Activated naive CD8-positive, alpha-beta T cell treated with anti-CD3 and anti-CD28 coated beads, Interleukin-2, amount 50 U/mL, for 16 hours (primary cell): ENCODE data around the gene ACSF2.

Experiments
- DNase-seq: peaks from one replicate; pipeline ENCODE4 v3.0.0-alpha.2; 2020; ENCODE audit warnings: low read depth, low spot score

Gene ACSF2

DNA sequence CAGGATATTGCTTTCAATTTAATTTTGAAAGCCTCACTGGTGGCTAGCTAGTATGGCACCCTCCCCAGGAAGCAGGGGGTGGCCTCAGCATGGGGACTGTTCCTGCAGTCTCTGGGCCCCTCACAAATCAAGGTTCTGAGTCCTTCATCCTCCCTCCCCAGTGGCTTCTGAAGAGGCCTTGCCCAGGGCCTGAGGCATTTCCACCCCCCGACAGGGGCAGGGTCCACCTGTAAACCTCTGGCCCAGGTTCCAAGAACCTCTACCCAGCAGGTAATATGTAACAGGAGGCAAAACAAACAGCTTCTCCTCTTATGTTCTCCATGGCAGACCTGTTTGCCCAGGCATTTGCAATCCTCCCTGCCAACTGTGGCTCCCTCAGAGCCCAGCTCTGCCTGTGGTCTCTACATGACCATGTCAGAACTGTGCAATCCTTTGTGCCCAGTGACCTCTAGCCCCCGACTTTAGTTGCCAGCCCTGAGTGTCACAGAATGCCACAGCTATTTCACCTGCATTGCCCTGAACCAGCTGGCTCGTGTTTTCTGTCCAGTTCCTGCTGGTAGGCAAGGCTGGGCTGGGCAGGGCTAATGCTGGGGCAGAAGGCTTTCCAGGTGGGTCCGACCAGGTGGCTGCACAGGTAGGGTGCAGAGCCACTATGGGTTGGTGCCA lies 14.3 kb downstream of the ACSF2 start:
- DNase-seq, result no peak

DNA sequence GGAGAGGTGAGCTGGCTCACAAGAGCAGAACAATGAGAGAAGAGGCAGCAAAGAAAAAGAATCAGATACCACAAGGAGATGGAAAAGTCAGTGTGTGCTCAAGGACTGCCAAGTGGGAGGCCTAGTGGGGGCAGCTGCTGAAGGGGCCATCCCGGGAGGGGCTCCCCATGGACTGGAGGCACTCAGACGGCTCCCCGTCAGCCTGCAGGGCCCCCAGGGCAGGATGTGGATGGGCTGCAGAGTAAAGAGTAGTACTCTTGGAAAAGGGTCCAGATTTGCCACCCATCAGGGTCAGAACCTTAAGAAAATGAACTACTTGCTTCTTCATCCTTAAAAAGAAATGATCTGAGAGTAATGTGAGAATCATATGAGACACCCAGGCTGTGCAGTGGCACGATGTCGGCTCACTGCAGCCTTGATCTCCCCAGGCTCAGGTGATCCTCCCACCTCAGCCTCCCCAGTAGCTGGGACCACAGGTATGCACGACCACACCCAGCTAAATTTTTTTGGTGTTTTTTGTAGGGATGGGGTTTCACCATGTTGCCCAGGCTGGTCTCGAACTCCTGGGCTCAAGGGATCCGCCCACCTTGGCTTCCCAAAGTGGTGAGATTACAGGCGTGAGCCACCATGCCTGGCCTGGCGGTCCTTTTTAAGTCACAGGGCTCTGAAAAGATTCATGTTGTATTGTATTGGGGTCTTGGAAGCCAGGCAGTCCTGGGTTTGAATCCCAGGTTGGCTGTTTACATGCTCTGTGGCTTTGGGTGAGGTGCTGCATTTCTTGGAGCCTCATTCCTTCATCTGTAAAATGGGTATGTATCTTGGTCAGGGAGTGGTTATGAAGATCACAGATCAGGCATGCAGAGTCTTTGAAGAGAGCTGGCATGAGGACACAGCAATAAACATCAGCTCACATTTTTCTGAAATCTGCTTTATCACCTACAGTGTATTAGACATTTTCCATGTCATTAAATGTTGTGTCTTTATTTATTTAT lies 15.1 kb downstream of the ACSF2 start:
- no peak for DNase-seq

DNA sequence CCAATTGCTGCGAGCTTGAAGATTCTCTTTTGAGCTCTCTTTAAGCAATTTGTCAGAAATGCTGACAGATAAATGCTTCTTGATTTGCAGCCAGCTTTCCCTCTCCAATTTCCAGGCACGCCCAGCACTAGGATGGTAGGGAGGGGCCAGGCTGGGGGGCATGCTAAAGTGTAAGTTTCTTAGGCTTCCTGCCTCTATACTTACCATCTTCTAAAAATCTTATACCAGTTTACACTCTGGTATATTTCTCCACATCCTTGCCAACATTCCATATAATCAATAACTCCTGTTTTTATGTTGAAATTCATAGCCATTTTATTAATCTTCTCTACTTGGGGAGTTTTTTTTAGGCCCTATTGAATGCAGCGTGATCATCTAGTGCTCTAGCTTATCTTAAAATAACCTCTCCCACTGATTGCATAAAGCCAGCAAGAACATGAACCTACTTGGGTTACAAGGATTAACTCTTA lies 17.5 kb downstream of the ACSF2 start:
- no peak for DNase-seq

DNA sequence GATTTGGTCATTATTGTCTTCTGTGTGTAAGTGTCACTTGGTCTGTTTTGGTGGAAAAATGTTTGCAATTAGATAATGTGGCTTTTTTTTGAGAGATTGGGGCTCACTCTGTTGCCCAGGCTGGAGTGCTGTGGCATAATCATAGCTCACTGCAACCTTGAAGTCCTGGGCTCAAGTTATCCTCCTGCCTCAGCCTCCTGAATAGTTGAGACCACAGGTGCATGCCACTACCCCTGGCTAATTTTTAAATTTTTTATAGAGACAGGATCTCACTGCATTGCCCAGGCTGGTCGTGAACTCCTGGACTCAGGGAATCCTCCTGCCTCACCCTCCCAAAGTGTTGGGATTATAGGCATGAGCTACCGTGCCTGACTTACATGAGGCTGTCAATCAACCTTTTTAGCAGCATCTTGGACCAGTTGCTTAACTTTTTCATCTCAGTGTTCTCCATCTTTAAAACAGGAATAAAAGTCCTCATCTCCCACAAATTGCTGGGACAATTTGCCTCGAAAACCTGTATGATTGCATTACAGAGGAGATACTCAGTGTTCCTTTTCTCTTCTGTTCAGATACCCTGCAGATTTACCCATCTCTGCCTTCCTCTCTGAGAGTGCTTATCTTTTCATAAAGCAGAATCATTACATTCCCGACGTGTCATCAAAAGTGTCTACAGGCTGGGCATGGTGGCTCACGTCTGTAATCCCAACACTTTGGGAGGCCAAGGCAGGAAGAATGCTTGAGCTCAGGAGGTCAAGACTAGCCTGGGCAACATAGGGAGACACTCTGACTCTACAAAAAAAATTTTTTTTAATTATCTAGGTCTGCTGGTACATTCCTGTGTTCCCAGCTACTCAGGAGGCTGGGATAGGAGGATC lies 19.1 kb downstream of the ACSF2 start:
- DNase-seq, result no peak

DNA sequence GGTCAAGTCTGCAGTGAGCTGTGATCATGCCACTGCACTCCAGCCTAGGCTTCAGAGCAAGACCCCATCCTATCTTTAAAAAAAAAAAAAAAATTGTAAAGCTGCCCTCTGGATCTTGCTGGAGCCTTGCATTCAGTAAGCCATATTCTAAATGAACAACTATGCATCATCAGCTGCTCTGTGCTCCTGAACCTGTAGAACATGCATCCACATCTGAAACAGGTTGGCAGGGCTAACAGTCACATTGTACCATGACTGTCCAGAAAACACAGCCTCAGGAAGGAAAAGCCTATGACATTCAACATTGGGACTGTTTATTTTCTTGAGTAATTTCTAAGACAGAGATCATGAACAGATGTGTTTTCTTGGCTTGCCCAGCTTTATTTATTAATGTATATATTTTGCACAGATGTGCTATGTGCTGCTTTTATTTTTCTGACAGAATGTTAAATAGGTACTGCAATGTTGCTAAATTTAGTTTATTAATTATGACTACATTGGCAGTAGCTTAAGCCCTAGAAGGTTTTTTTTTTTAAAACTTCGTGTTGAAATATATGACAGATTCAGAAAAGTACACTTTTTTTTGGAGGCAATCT lies 19.8 kb downstream of the ACSF2 start:
- no peak for DNase-seq

DNA sequence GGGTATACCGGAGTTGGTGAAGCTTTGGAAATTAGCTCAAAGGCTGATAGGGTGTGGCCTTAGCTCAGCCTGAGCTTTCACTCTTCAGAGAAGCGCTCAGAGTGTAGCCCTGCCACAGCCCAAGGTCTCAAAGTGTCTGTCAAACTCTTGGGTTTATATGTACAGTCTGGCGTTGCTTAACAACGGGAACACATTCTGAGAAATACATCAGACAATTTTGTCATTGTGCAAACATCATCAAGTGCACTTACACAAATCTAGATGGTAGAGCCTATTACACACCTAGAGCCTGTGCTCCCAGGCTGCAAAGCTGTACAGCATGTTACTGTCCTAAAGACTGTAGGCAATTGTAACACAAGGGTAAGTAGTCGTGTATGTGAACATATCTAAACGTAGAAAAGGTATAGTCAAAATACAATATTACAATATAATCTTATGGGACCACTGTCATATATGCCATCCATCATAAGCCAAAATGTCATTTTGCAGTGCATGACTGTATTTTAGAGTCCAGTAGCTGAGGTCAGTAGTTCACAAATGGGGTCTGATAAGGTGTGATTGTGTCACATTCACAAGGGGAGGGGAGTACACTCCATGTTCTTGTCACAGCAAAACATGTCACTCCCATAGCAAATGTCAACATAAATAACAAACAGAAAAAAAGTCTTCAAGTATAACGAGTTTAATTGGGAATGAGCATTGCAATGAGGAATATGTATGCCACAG lies 22.0 kb downstream of the ACSF2 start:
- no peak for DNase-seq

DNA sequence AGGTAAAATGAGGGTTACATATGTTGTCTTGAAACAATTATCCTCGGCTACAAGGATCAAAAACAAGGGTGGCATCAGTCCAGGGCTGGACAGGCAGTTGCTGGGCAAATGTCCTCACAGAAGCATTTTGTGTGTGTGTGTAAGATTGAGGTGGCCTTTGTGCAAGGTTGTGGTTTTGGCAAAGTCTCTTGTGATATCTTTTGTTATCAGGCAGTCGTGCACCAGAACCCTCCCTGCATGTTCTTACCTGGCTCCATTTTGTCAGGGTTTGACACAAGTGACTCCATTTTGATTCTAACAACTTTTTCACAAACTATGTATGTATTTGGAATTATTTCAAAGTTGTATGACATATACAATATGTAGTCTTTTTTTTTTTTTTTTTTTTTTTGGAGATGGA lies 22.6 kb downstream of the ACSF2 start:
- DNase-seq, result no peak

DNA sequence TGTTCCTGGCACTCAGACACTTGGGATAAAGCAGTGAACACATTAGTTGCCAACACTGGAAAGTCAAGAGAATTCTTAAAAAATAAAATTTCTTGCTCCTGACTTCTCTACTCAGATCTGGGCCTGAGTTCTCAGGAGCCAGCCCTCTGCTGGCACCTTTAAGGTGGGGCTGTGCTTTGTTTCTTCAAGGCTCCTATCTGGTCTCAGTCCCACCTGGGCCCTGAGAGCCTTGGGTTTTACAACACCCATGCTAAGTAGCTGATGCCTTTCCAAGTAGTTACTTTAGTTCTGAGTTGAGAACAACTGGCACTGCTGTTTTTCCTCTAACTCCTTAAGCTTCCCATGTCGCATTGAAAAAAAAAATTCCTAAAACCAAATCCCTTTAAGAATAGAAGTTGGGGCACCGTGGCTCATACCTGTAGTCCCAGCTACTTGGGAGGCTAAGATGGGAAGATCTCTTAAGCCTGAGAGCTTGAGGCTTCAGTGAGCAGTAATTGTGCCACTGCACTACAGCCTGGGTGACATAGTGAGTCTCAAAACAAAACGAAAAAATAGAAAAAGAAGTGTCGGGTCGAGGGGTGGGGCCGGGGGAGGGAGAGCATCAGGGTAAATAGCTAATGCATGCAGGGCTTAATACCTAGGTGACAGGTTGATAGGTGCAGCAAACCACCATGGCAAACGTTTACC lies 26.1 kb downstream of the ACSF2 start:
- no peak for DNase-seq

DNA sequence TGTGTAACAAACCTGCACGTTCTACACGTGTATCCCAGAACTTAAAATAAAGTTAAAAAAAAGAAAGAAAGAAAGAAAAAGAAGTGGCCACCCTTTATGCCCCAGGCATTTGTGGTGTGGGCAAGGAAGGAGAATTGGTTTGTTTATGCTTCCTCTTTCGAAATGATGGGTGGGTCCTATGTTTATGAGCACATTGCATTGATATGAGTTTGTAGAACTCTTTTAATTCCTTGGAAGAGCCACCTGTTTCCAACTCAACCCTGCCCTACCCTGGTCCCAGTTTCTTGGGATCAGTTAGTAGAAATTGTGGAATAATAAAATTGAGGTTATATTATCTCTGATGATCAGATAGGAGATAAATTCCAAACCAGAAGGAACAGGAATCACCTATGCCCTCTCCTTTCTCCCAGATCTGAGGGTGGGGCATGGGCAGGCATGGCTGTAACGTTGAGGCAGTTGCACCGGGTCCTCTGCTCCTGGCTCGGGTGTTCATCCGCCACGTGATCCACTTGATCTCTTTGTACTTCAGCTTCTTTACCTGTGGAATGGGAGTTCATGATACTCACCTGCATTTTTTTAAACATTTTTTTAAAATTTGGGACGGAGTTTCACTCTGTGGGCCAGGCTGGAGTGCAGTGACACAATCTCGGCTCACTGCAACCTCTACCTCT lies 26.7 kb downstream of the ACSF2 start:
- DNase-seq, result no peak

DNA sequence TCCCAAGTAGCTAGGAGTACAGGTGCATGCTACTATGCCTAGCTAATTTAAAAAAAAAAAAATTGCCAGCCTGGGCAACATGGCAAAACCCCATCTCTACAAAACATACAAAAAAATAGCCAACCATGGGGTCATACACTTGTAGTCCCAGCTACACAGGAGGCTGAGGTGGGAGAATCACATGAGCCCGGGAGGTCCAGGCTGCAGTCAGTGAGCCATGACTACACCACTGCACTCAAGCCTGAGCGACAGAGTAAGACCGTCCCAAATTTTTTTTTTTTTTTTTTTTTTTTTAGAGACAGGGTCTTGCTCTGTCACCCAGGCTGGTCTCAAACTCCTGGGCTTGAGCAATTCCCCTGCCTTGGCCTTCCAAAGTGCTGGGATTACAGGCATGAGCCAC lies 27.9 kb downstream of the ACSF2 start:
- no peak for DNase-seq

DNA sequence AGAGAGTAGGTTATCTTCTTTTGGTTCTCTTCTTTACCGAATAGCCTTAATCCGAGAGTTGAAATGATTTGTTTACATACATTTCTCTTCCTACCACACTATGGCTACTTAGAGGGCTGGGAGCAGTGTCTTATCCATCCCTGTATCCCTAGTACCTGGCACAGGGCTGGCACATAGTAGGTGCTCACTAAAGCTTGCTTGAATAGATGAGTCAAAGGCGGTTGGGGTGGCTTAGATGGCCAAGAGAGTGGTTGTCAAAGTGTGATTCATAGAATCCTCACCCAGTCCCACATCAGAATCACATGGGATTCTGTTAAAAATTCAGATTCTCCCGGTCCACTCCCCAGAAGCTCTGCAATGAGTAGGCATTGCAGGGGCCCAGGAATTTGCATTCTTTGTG lies 31.6 kb downstream of the ACSF2 start:
- DNase-seq, result no peak

DNA sequence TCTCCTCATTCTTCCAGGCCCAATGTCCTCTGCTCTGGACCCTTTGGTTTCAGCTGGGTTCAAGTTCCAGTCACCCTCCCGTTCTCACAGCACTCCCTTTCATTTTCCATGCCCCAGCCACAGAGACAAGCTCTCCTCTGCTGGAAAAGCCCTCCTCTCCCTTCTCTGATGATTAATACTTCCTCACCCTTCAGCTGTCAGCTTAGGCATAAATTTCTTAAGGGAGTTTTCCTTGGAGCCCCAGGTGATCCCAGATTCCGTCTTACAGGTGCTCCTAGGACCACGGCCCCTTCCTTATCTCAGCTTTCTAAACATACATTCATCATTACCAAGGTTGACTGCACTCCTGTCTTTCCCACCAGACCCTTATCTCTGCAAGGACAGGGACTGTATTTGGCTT lies 32.3 kb downstream of the ACSF2 start:
- DNase-seq, result no peak

DNA sequence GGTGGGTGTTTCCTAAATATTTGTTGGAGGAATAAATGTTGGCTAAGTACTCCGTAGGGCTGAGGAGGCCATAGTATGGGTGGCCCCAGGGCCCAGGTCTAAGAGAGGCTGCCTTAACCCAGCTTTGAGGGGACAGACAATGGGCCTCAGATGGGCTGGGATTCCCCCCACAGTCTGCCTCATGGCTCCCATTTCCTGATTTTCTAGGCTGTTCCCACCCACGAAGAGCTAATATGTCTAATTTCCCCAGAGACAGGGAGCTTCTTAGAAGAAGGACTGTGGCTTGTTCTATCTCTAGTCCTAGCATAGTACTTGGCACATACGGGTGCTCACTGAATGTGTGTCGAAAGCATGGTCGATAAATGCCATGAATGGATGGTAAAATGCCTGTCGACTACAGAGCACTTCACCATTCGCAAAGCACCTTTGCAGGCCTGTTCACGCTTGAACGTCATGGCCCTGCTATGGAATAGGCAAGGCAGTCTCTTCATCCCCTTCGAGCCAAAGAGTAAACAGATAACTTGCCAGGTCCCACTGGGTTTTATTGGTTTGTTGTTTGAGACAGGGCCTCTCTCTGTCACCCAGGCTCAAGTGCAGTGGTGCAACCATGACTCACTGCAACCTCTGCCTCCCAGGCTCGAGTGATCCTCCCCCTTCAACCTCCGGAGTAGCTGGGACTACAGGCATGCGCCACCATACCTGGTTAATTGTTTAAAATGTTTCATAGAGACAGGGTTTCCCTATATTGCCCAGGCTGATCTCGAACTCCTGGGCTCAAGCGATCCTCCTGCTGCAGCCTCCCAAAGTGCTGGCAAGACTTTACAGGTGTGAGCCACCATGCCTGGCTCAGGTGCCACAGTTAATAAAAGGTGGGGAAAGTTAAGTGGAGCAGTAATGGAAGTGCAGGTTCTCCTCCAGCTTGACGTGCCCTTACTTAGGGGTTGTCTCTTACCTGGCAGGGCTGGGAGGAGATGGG lies 33.0 kb downstream of the ACSF2 start:
- DNase-seq, result no peak

DNA sequence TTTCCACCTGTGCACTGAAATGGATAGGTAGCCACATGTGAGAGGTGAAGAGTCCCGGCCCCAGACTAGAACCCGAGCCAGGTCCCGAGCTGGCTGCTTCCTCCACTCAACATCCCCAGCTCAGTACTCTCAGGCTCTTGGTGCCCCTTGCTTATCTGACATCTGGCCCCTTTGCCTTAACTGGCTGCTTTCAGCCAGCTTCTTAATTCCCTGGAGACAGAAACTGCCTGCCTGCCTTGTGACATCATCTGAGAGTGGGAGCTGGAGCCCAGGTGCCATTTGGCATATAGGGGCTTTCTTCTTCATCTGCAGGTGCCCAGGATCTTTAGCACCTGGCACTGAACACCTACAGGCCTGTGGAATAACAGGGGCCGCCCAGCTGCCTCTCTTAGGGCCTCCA lies 33.7 kb downstream of the ACSF2 start:
- DNase-seq, result no peak

DNA sequence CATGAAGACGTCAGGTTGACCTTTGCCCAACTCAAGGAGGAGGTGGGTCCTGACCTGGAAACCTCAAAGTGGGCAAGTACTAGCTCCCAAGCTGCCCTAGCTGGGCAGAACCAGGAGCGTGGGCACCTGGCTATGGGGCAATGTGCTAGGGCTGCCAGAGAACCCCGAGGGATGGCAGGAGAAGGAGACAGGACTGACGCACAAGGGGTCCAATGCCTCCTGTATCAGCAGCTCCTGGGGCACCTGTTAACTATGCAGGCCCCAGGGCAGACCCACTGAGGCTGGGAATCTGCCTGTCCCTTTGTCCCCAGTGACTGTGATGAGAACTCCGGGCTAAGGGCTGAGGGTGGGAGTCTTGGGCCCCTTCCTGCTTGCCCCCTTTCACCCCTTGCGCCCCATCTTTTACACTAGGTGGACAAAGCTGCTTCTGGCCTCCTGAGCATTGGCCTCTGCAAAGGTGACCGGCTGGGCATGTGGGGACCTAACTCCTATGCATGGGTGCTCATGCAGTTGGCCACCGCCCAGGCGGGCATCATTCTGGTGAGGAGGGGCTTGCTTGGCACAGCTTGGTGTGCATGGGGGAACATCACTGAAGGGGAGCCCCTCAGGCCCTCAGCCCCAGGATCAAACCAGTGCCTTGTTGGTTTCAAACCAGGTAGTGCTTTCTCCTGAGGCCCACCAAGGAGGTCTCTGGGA lies 35.0 kb downstream of the ACSF2 start:
- no peak for DNase-seq

DNA sequence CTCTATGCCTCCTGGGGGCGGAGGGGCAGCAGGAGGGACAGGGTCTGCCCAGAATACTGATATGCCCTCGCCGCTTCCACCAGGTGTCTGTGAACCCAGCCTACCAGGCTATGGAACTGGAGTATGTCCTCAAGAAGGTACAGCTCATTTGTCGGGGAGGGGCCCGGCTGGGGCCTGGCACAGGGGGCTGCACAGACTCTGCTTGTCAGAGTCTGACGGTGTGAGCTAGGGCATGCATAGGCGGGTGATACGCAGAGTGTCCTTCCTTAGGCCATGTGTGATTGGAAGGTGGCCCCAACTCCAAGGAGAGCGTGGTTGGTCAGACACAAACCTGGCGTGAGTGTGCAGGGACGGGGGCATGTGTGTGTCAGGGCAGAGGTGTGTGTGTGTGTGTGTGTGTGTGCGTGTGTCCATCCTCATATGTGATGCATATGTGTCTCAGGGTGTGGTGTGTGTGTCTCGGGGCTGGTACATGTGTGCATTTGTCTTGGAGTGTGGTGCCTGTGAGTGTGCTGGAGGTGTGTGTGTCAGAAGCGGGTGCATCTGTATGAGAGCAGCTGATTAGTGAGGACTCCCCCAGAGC lies 35.6 kb downstream of the ACSF2 start:
- DNase-seq, result no peak

DNA sequence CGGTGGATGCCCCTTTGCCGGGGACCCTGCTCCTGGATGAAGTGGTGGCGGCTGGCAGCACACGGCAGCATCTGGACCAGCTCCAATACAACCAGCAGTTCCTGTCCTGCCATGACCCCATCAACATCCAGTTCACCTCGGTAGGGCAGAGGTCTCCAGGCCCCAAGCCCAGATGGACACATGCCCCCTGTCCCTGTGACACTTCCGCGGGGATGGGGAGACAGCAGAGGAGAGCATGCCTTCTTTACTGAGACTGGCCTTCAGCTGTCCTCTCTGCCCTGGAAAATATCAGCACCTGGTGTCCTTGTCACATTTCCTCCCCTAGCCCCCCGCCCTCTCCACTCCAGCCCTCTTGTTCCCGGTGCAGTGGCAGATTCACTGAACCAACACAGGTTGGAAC lies 36.4 kb downstream of the ACSF2 start:
- DNase-seq, result no peak

DNA sequence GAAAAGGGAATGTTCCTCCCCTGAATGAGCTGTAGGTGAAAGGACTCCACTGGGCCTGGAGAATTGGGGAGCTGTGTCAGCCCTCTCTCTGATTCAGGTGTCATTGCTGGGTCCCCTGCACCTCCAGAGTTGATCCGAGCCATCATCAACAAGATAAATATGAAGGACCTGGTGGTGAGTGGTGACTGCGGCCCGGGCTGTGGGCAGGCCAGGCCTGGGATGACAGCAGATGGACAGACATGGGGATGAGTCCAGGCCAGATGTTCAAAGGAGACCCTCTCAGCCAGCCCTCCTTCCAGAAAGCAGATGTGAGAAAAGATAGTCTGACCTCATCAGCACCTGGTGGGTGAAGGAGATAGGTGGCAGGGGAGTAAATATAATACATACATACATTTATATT lies 38.1 kb downstream of the ACSF2 start:
- DNase-seq, result no peak
